PC-9 (cell line): ENCODE data around the gene PAFAH1B1. TPM values are rescaled to one million over a fixed set of nuclear protein-coding genes. Genes with fewer than 3 reads are reported as not detected.

Experiments used
- BruUV-seq: library from RNA; stranded (reverse); fragments of 400-500 nt; replicated peaks from 2 replicates; lab custom pipeline; 2021; lab: Mats Ljungman, UMichigan
- CTCF ChIA-PET: fragments of 300-600 bp; sonication (Branson Sonifier 250); formaldehyde crosslinking; loops from one replicate; lab custom pipeline; 2022; ENCODE audit warnings: antibody characterized with exemption; lab: Charles Lee
- POLR2A ChIA-PET: fragments of 300-600 bp; sonication (Branson Sonifier 250); formaldehyde crosslinking; loops from one replicate; lab custom pipeline; 2022; ENCODE audit warnings: antibody characterized with exemption; ENCODE audit not compliant: unreplicated experiment; lab: Charles Lee
- DNase-seq, 2 experiments: peaks; one replicate each; pipeline versions ENCODE4 v3.0.0 to v3.0.0-alpha.2; 2015 to 2022; ENCODE audit warnings: mixed read lengths in 1 of 2
- H2AFZ ChIP-seq: fragments of 200-600 bp; sonication (generic); 2 replicates; pipeline ENCODE4 v1.8.1; 2017; ENCODE audit warnings: antibody characterized with exemption
- H3F3A ChIP-seq: fragments of 200-600 bp; sonication (generic); 2 replicates; pipeline ENCODE4 v1.8.1; 2017; ENCODE audit warnings: antibody characterized with exemption, mild to moderate bottlenecking, low read depth; ENCODE audit not compliant: insufficient read depth
- H3K27ac ChIP-seq: fragments of 200-600 bp; sonication (generic); 2 replicates; pipeline ENCODE4 v1.6.1; 2016; ENCODE audit warnings: mixed run types
- H3K27me3 ChIP-seq: fragments of 200-600 bp; sonication (generic); 2 replicates; pipeline ENCODE4 v1.6.1; 2016; ENCODE audit warnings: low read depth, mixed run types; ENCODE audit not compliant: insufficient read depth
- H3K36me3 ChIP-seq: fragments of 200-600 bp; sonication (generic); 2 replicates; pipeline ENCODE4 v1.6.1; 2016; ENCODE audit warnings: low read depth, mixed run types
- H3K4me1 ChIP-seq: fragments of 200-600 bp; sonication (generic); replicated peaks from 2 replicates; pipeline ENCODE4 v1.6.1; 2016; ENCODE audit warnings: mixed run types; ENCODE audit not compliant: insufficient read depth
- H3K4me2 ChIP-seq: fragments of 200-600 bp; sonication (generic); 2 replicates; pipeline ENCODE4 v1.6.1; 2017; ENCODE audit warnings: mixed run types
- H3K4me3 ChIP-seq: fragments of 200-600 bp; sonication (generic); 2 replicates; pipeline ENCODE4 v1.6.1; 2016; ENCODE audit warnings: mixed run types
- H3K79me2 ChIP-seq: fragments of 200-600 bp; sonication (generic); 2 replicates; pipeline ENCODE4 v1.6.1; 2017; ENCODE audit warnings: low read depth, mixed run types
- H3K9me2 ChIP-seq: fragments of 200-600 bp; sonication (generic); 2 replicates; pipeline ENCODE4 v1.8.1; 2017; ENCODE audit warnings: mild to moderate bottlenecking; ENCODE audit not compliant: insufficient read depth
- H3K9me3 ChIP-seq: fragments of 200-600 bp; sonication (generic); 2 replicates; pipeline ENCODE4 v1.8.1; 2016; ENCODE audit warnings: low read depth; ENCODE audit not compliant: insufficient read depth
- H4K20me1 ChIP-seq: fragments of 200-600 bp; sonication (generic); 2 replicates; pipeline ENCODE4 v1.8.1; 2017; ENCODE audit not compliant: insufficient read depth
- CTCF ChIP-seq: fragments of 200-600 bp; sonication (generic); conservative IDR thresholded peaks from 2 replicates; pipeline ENCODE4 v1.6.1; 2017; ENCODE audit warnings: mixed run types, antibody characterized with exemption, mild to moderate bottlenecking, moderate library complexity
- EZH2 ChIP-seq: fragments of 200-600 bp; sonication (generic); IDR thresholded peaks from 2 replicates; pipeline ENCODE4 v1.8.0; 2017; ENCODE audit warnings: antibody characterized with exemption, low read depth
- intact Hi-C: fragments of 100-400 bp; cut with micrococcal nuclease; formaldehyde crosslinking; loops from one replicate; pipeline ENCODE4 v1.10.0; 2022; ENCODE audit not compliant: unreplicated experiment
- total RNA-seq: library from RNA; stranded (reverse); gene quantifications from 2 replicates; pipeline ENCODE4 v1.2.3, GENCODE V29; 2021

The PAFAH1B1 gene
- total RNA-seq, 1 experiment from 2014 or later = 152 TPM

- H3K9me3 ChIP-seq = no peaks in the 10 kb centered on the region
- intact Hi-C loops = loop anchor here (10.0 kb wide), 1 partner anchor 79 kb away; no protein-coding TSS in a partner anchor
- no TSS peak for BruUV-seq
These were observed 2.3 kb downstream of the PAFAH1B1 start for GRCh38 chr17:2595716-2596115.

GRCh38 chr17:2598166-2598565 lies 4.7 kb downstream of the PAFAH1B1 start:
- ChIA-PET CTCF (no interaction called here), POLR2A (no interaction called here)
- no peaks in the 10 kb centered on the region for H3K9me3 ChIP-seq
- H3K27me3 ChIP-seq = no peaks in the 10 kb centered on the region
- H3K79me2 ChIP-seq = peaks cover 94% of the 10 kb centered on the region
- no peaks in the 10 kb centered on the region for H3K9me2 ChIP-seq
- no peak for DNase-seq
- no peak overlapping the region for H2AFZ ChIP-seq
- no peak overlapping the region for H3K4me3 ChIP-seq
- H3K4me2 ChIP-seq = no peak overlapping the region
- no TSS peak for BruUV-seq
- H4K20me1 ChIP-seq = peaks cover 90% of the 10 kb centered on the region
- peaks cover 19% of the 10 kb centered on the region for H3F3A ChIP-seq
- H3K27ac ChIP-seq = no peak overlapping the region
- no peaks in the 10 kb centered on the region for H3K36me3 ChIP-seq
- peaks cover 52% of the 10 kb centered on the region for H3K4me1 ChIP-seq
- TF ChIP-seq EZH2 = no peak
- TF ChIP-seq CTCF = no peak
- intact Hi-C loops = loop anchor here (10.0 kb wide), 1 partner anchor 77 kb away; no protein-coding TSS in a partner anchor

More at GRCh38 chr17:2595716-2596115, 2.3 kb downstream of the PAFAH1B1 start:
- Histone ChIP-seq H3K4me2 (peak overlapping the region; percentile 95), H3F3A (peaks cover 10% of the 10 kb centered on the region; the same call in 1 of the 2 replicates), H3K79me2 (peaks cover 70% of the 10 kb centered on the region), H3K4me3 (peak overlapping the region; percentile 81), H3K4me1 (peaks cover 41% of the 10 kb centered on the region), H2AFZ (no peak overlapping the region), H3K9me2 (no peaks in the 10 kb centered on the region), H3K36me3 (no peaks in the 10 kb centered on the region), H3K27me3 (no peaks in the 10 kb centered on the region), H3K27ac (peak overlapping the region; percentile 9; the same call in 1 of the 2 replicates), H4K20me1 (peaks cover 66% of the 10 kb centered on the region)
- no peak for DNase-seq
- TF ChIP-seq CTCF (no peak), EZH2 (no peak)
- ChIA-PET CTCF (interaction anchor here (0.6 to 0.7 kb wide), 2 partner anchors 10 to 165 kb away, joined by 3 to 6 read pairs; no protein-coding TSS in a partner anchor), POLR2A (interaction anchor here (0.7 to 1.3 kb wide), 2 partner anchors 85 to 145 kb away, joined by 4 to 7 read pairs; no protein-coding TSS in a partner anchor)

GRCh38 chr17:2602597-2603017 lies 9.2 kb downstream of the PAFAH1B1 start:
- Histone ChIP-seq H3K27me3 (no peaks in the 10 kb centered on the region), H3K79me2 (peaks cover 100% of the 10 kb centered on the region), H2AFZ (no peak overlapping the region), H3K4me2 (0 out of 2 replicates have a peak overlapping the region, but pooled peaks have one; percentile 17), H3K9me3 (no peaks in the 10 kb centered on the region), H3K36me3 (peaks cover 6% of the 10 kb centered on the region; the same call in 1 of the 2 replicates), H3F3A (peaks cover 36% of the 10 kb centered on the region), H3K4me1 (peaks cover 28% of the 10 kb centered on the region), H3K4me3 (no peak overlapping the region), H3K9me2 (no peaks in the 10 kb centered on the region), H4K20me1 (peaks cover 99% of the 10 kb centered on the region), H3K27ac (peak overlapping the region; percentile 26; the same call in 1 of the 2 replicates)
- ChIA-PET POLR2A (interaction anchor here (0.7 kb wide), 1 partner anchor 9 kb away, joined by 5 read pairs; the partner anchor contains the start of gene PAFAH1B1), CTCF (no interaction called here)
- intact Hi-C loops = no loop called here
- no TSS peak for BruUV-seq
- TF ChIP-seq CTCF (no peak), EZH2 (no peak)
- peak in 1 of 2 experiments; percentile 60 for DNase-seq
